Chondrocyte (in vitro differentiated cells): ENCODE measurements around the gene NCAM1. TPM values are rescaled to one million over a fixed set of nuclear protein-coding genes. Genes with fewer than 3 reads are reported as not detected.

Source experiments
- DNase-seq: peaks from one replicate; pipeline ENCODE4 v3.0.0; 2021; ENCODE audit warnings: mixed read lengths, low spot score
- H3K27ac Mint-ChIP-seq: one replicate; pipeline ENCODE4 v1.8.0; 2021; ENCODE audit warnings: mild to moderate bottlenecking, moderate library complexity, mixed read lengths; ENCODE audit not compliant: unreplicated experiment
- H3K27me3 Mint-ChIP-seq: 2 replicates; pipeline ENCODE4 v1.8.0; 2021; ENCODE audit warnings: low read depth, mixed read lengths
- H3K36me3 Mint-ChIP-seq: 2 replicates; pipeline ENCODE4 v1.8.0; 2021; ENCODE audit warnings: low read depth, mixed read lengths
- H3K4me1 Mint-ChIP-seq: 2 replicates; pipeline ENCODE4 v1.8.0; 2021; ENCODE audit warnings: low read depth, mild to moderate bottlenecking, mixed read lengths
- H3K4me3 Mint-ChIP-seq: one replicate; pipeline ENCODE4 v1.8.0; 2021; ENCODE audit warnings: mild to moderate bottlenecking, moderate library complexity, mixed read lengths; ENCODE audit not compliant: unreplicated experiment
- H3K9me3 Mint-ChIP-seq: 2 replicates; pipeline ENCODE4 v1.8.0; 2021; ENCODE audit warnings: low read depth, mixed read lengths
- total RNA-seq: library from RNA; stranded (reverse); gene quantifications from 3 replicates; pipeline ENCODE4 v1.2.1, GENCODE V29; 2021
- TF ChIP-seq, protein P1 (sequence below): fragments of 200-600 bp; sonication (generic); IDR thresholded peaks from 2 replicates; pipeline ENCODE4 v1.5.0; 2021; ENCODE audit warnings: antibody characterized with exemption, mild to moderate bottlenecking, moderate library complexity

NCAM1 gene
- total RNA-seq, 1 donor from 2014 or later: 3.9 TPM

DNA sequence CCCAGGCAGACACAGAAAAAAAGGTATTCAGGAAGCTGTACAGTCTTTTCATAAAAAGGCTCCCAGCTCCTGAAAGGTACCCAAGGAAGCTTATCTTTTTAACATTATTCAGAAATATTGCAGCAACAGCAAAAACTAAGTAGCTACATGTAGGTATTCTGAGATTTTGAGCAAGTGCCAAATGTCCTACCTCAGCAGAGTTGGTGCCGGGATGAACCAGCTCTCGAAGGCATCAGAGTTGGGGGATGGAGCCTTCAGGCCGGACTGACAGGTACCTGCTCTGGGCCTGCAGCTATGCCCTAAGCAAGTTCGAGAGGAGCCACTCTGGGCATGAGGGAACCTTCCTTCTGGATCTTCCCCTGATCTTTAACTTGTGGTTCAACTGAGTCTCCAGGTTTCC is 276.0 kb downstream of the NCAM1 start:
- Mint-ChIP-seq H3K4me1 (no peaks in the 10 kb centered on the region), H3K4me3 (no peak overlapping the region), H3K36me3 (no peaks in the 10 kb centered on the region), H3K27ac (no peak overlapping the region), H3K27me3 (no peaks in the 10 kb centered on the region), H3K9me3 (no peaks in the 10 kb centered on the region)
- no peak for DNase-seq
- TF ChIP-seq, protein P1, sequence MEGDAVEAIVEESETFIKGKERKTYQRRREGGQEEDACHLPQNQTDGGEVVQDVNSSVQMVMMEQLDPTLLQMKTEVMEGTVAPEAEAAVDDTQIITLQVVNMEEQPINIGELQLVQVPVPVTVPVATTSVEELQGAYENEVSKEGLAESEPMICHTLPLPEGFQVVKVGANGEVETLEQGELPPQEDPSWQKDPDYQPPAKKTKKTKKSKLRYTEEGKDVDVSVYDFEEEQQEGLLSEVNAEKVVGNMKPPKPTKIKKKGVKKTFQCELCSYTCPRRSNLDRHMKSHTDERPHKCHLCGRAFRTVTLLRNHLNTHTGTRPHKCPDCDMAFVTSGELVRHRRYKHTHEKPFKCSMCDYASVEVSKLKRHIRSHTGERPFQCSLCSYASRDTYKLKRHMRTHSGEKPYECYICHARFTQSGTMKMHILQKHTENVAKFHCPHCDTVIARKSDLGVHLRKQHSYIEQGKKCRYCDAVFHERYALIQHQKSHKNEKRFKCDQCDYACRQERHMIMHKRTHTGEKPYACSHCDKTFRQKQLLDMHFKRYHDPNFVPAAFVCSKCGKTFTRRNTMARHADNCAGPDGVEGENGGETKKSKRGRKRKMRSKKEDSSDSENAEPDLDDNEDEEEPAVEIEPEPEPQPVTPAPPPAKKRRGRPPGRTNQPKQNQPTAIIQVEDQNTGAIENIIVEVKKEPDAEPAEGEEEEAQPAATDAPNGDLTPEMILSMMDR: no peak

DNA sequence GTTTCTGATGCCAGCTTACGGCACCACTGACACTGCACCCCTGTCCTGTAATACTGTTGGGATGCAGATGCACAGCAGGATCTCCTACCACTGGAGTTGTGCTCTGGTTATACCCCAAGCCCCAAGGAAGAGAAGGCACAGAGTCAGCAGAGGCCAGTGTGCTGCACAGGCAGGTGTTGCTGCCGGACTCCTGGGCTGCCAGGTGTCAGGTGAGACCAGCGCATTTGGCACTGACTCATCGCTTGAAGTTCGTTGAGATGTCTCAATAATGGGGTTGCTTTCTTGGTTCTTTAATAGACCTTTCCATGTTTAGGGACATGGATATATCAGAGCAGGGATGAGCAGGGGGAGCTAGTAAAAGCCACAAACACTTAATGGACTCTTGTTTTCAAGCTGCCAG is 277.5 kb downstream of the NCAM1 start:
- no peaks in the 10 kb centered on the region for H3K36me3 Mint-ChIP-seq
- no peaks in the 10 kb centered on the region for H3K27me3 Mint-ChIP-seq
- H3K9me3 Mint-ChIP-seq: no peaks in the 10 kb centered on the region
- H3K27ac Mint-ChIP-seq: no peak overlapping the region
- TF ChIP-seq, protein P1: no peak
- H3K4me3 Mint-ChIP-seq: no peak overlapping the region
- DNase-seq: no peak
- H3K4me1 Mint-ChIP-seq: no peaks in the 10 kb centered on the region

DNA sequence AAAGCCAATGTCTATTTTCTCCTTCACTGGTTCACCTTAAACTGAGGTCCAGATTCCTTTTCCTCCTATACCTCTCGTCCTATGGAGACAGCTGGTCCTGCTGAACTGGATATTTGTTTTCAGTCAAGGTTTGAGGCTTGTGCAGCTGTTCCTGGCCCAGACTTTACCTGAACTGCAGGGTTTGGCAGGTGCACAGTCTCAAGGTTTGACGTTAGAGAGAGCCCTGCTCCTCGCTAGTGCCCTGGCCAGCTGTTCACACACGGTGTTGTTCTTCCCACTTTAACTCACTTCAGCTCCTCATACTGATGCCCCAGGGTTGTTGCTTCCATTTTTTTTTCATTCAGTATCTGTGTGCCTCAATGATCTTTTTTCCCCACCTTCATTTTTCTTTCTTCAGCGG is 279.2 kb downstream of the NCAM1 start:
- Mint-ChIP-seq H3K4me3 (no peak overlapping the region), H3K36me3 (no peaks in the 10 kb centered on the region), H3K4me1 (no peaks in the 10 kb centered on the region), H3K27ac (no peak overlapping the region), H3K9me3 (no peaks in the 10 kb centered on the region), H3K27me3 (no peaks in the 10 kb centered on the region)
- DNase-seq: no peak
- TF ChIP-seq, protein P1: no peak

DNA sequence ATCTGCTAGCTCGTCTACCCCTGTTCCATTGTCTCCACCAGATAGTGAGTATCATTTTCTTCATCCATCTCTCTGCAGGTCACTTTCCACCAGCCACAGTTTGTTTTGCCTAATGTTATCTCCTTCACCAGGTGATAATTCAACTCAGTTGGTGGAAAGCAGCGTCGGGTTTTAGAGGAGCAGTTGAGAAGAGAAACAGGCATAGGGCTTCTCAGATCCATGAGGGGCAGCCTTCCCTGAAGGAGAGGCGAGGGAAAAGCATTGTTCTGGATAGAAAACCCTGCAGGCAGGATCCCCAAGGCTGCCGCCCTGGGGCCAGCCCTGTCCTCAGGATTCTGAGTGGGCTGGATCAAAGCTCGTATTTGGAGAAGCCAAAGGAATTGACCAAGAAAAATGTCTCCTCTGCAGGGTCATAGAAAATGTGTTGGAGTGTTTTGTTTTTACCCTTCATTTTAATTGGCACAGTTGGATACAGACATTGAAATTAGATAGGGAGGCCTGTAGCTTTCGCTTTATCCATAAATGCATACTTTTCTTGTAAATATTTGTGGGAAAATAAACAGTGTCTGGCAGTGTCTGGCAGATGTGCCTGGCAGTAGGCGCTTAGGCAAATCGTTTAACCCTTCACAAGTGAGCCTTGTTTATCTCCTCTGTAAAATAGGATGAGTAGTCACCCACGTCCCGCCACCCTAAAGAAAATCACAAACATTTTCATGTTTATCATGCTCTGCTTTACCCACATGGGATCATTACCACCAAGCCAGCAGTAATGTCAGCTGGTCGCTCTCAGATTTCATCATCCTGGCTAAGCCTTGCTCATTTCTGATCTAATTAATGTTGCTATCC is 279.8 kb downstream of the NCAM1 start:
- Mint-ChIP-seq H3K4me3 (no peak overlapping the region), H3K4me1 (no peaks in the 10 kb centered on the region), H3K9me3 (no peaks in the 10 kb centered on the region), H3K36me3 (no peaks in the 10 kb centered on the region), H3K27me3 (no peaks in the 10 kb centered on the region), H3K27ac (no peak overlapping the region)
- TF ChIP-seq, protein P1: no peak
- DNase-seq: no peak

DNA sequence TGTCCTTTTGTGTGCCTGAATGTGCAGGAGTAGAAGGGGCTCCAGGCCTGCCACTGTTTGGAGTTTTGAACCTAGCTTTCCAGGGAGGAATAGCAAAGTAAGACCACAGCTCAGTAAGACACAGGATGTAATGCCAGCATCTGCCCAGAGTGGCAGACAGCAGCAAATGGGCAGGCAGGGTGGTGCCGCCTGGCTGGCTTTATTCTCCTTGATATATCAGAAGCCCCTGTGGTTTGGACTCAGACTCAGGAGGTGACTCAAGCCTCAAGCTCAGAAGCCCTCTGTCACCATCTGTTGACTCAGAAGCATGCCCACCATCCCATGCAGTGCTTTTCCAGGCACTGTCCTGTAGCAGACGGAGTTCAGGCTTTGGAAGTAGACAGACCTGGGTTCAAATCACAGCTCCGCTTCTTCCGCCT is 280.4 kb downstream of the NCAM1 start:
- H3K27me3 Mint-ChIP-seq: no peaks in the 10 kb centered on the region
- TF ChIP-seq, protein P1: no peak
- no peaks in the 10 kb centered on the region for H3K9me3 Mint-ChIP-seq
- no peak for DNase-seq
- H3K4me1 Mint-ChIP-seq: no peaks in the 10 kb centered on the region
- H3K27ac Mint-ChIP-seq: no peak overlapping the region
- no peak overlapping the region for H3K4me3 Mint-ChIP-seq
- H3K36me3 Mint-ChIP-seq: no peaks in the 10 kb centered on the region
